ENCODE data around the gene CEP57.

DNA sequence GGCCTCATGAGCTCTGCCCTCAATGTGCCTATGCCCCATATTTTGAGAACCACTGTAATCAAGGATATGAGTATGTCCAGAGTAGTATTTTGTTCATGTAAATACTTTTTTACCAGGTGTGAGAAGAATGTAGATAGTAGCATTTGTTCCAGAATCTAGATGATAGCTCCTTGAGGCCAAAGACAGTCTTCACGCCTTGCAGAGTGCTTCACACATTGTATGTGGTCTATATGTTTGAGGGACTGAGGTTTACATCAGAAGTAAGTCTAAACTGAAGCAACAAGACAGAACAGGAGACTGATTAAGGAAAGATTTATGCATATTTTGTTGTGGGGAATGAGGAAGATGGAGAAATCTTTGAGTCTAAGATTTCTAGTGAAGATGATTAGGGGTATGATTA lies 12.5 kb downstream of the CEP57 start:
- TF ChIP-seq, protein P1, sequence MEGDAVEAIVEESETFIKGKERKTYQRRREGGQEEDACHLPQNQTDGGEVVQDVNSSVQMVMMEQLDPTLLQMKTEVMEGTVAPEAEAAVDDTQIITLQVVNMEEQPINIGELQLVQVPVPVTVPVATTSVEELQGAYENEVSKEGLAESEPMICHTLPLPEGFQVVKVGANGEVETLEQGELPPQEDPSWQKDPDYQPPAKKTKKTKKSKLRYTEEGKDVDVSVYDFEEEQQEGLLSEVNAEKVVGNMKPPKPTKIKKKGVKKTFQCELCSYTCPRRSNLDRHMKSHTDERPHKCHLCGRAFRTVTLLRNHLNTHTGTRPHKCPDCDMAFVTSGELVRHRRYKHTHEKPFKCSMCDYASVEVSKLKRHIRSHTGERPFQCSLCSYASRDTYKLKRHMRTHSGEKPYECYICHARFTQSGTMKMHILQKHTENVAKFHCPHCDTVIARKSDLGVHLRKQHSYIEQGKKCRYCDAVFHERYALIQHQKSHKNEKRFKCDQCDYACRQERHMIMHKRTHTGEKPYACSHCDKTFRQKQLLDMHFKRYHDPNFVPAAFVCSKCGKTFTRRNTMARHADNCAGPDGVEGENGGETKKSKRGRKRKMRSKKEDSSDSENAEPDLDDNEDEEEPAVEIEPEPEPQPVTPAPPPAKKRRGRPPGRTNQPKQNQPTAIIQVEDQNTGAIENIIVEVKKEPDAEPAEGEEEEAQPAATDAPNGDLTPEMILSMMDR (IDR thresholded peaks at IDR 0.05; ENCODE audit: low read depth, low read length): no peak
- TF ChIP-seq POLR2A (IDR thresholded peaks at IDR 0.05; ENCODE audit: extremely low read depth, insufficient read length) (no peak), MYC (IDR thresholded peaks at IDR 0.05; ENCODE audit: low read depth, low read length) (no peak)
- TF ChIP-seq, protein P2, sequence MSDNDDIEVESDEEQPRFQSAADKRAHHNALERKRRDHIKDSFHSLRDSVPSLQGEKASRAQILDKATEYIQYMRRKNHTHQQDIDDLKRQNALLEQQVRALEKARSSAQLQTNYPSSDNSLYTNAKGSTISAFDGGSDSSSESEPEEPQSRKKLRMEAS (IDR thresholded peaks at IDR 0.05; ENCODE audit: low read depth, low read length): no peak

Measured in NB4 (cell line).